T follicular helper cell (primary cell): ENCODE data around the gene APIP.
A peak's percentile ranks its signal among the peaks of the same experiment; 100 is the strongest.

Experiments
- DNase-seq: peaks from one replicate; pipeline ENCODE4 v3.0.0-alpha.2; 2020; ENCODE audit warnings: low read depth
- total RNA-seq, 2 experiments: gene quantifications; one replicate each; lab custom pipeline; 2026; lab: John Stamatoyannopoulos, UW

APIP gene, protein sequence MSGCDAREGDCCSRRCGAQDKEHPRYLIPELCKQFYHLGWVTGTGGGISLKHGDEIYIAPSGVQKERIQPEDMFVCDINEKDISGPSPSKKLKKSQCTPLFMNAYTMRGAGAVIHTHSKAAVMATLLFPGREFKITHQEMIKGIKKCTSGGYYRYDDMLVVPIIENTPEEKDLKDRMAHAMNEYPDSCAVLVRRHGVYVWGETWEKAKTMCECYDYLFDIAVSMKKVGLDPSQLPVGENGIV
- total RNA-seq: 24.1 to 31.6 reads per million in 2 experiments

GRCh38 chr11:34916015-34916842, at the start of gene APIP, which contains the start of gene PDHX:
APIP (minus strand) TSS chr11:34916379; CDS start chr11:34916284, 95 bp downstream.
PDHX (plus strand) TSS chr11:34916618; CDS start chr11:34916656, 38 bp downstream.
- peak; percentile 95 for DNase-seq

DNA sequence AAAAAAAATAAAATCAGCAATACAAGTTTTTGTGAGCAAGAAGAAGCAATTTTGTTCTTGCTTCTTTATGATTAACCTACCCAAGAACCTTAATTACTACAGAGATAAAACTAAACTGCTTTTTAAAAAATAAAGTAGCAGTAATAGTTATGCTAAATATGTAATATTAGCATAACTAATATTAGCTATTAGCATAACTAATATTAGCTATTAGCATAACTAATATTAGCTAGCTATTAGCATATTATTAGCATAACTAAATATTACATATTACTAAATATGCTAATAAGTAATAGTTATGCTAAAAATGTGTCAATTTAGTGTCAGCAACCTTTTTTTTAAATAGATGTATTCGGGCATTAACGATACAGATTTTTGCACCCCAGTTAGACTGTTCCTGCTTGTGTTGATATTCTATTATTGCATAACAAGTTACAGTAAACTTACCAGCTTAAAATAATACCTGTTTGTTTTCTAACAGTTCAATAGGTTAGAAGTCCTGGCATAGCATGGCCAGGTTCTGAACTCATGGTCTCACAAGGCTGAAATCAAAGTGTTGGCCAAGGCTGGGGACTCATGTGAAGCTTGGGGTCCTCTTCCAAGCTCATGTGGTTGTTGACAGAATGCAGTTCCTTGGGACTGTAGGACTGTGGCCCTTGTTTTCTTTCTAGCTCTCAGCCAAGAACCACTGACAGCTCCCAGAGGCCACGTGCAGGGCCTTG, 48.6 kb upstream of the APIP start:
- no peak for DNase-seq

- no peak for DNase-seq
Observed at GRCh38 chr11:34963351-34963750, 47.2 kb upstream of the APIP start.

DNA sequence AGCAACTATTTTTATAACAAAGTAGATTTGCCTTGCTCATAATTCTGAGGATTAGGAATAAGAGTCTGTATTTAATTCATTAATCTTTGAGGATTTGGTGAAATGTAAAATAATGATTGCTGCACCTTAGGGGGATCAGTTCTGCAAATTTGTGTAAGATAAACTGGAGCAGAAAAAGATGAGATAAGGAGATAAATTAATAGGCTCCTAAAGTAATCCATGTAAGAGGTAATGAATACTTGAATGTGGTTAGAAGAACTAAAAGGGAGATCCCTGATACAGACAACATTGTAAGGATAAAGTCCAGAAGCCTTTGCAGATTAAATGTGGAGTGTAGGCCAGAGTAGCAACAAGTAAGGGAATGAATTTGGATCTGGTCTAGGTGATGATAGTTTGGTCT, 45.9 kb upstream of the APIP start:
- DNase-seq: no peak

- no peak for DNase-seq
Observed at GRCh38 chr11:34960277-34960676, 44.1 kb upstream of the APIP start.

GRCh38 chr11:34959770-34960169, 43.6 kb upstream of the APIP start:
- DNase-seq: no peak

GRCh38 chr11:34957606-34958005, 41.4 kb upstream of the APIP start:
- DNase-seq: no peak

- no peak for DNase-seq
Observed at GRCh38 chr11:34957206-34957605, 41.0 kb upstream of the APIP start.

DNA sequence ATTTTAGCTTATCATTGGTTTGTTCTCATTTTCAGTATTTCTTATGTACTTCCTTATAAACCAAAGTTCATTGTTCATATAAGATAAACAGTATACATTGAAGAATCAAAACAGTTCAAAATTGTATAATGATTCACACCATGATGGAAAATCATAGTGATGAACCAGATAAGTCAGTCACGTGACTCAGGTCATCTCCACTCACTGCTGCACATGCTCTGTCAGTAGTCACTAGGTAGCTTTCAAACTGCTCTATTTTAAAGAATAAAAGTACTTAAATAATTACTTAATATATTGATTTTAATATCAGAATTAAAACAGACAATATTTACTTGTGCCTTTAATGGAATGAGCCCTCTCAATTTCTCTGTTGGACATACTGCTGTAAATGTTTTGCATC, 37.8 kb upstream of the APIP start:
- DNase-seq: no peak

DNA sequence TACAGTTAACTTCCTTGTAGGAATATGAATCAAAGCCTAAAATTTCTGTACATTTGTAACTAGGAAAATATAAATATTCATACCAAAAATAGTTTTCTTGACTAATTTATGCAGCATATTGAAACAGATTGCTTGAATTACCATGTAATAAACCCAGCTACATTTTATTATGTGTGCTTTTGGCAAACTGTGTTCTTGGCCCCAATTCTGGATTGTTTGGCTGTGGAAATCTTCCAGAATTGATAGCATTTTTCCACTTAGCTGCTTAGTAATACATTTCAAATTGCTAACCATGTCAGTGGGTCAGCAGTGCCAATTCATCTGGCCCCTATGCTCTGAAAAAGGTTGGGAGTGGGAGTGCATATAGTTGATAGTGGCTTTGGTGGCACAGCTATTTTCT, 32.5 kb upstream of the APIP start:
- no peak for DNase-seq

- DNase-seq: no peak
Observed at GRCh38 chr11:34944692-34945091, 28.5 kb upstream of the APIP start.

GRCh38 chr11:34941688-34942087, 25.5 kb upstream of the APIP start:
- DNase-seq: no peak

DNA sequence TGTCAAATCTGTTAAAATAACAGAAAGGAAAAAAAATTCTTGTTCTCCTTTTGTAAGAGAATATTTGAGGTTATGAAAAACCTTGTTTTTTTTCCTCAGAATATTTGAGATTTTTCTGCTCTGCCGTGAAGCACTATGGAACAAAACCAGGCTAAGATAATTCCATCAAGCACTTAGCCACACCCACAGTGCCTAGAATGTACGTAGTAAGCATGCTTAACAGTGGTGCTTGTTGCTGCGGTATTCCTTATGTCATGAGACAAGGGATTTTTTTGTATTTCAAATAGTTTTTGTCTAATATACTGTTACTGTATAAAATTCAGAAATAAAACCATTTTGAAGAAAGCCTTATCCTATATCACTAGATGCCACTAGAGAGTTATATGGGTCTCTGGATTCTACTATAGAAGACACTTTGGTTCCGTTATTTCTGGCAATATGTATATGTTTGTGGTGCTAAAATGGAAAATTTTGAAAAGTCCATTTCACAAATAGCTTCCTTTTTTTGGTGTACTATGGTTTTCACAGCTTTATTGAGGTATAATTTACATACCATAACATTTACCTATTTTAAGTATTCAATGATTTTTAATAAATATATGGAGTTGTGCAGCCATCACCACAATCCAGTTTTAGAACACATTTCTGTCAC, 24.0 kb upstream of the APIP start:
- no peak for DNase-seq

DNA sequence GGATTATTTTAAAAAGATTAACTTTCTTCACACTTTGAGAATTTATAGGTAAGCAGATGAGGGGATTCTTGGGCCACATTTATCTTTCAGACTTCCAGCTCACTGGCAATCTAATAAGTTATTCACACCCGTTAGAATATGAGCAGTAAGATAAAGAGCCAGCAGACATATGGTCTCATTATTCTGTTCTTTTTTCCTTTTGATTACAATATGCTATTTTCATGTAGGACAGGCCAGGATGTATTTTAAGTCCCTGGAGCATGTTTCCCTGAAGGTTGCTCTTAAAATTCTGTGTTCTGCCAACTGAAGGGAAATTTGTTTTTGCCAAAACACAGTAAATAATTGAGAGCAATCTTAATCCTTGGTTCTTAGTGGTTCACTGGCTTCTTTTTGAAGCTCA, 22.4 kb upstream of the APIP start:
- DNase-seq: no peak

- no peak for DNase-seq
Observed at GRCh38 chr11:34936945-34937629, 20.9 kb upstream of the APIP start.

DNA sequence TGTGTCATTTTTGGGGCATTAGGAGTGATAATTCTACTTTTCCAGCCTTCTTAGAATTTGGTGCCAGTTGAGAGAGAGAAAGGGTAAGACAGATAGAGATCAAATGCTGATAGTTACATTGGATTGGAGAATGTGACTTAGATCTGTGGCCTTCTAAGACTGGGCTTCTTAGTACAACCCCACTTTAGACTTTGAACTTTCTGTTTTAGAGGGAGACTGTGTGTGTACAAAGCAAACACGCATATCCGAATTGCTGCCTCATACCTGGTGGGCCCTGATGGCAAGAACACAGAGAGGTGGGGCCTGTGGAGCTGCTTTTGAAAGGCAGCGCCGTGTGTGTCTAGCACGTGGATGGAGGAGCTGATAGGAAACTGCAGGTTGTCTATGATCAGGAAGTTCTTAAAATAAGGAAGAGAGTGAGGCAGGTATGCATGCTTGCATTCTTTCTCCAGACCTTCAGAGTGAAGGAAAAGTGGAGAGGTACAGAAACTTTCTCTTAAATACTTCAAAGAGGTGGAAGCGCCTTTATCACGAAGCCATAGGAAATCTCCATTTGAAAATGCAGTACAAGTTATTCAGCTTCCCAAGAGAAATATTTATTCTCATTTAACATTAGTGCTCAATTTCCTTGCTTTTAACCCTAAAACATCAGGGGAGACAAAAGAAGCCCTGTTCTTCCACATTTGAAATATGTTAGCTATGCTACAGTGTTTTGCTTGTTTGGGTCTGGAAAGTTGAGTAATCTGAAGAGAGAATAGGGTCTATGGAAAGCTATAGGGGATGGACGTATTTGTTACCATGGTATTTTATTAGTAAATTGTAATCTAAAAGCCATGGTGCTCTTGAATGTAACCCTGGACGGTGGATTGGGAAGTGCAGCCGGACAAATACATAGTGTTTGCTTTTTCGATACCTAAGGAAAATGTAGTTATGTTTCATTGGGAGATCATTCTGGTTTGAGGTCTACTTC, 13.9 kb upstream of the APIP start:
- no peak for DNase-seq

DNA sequence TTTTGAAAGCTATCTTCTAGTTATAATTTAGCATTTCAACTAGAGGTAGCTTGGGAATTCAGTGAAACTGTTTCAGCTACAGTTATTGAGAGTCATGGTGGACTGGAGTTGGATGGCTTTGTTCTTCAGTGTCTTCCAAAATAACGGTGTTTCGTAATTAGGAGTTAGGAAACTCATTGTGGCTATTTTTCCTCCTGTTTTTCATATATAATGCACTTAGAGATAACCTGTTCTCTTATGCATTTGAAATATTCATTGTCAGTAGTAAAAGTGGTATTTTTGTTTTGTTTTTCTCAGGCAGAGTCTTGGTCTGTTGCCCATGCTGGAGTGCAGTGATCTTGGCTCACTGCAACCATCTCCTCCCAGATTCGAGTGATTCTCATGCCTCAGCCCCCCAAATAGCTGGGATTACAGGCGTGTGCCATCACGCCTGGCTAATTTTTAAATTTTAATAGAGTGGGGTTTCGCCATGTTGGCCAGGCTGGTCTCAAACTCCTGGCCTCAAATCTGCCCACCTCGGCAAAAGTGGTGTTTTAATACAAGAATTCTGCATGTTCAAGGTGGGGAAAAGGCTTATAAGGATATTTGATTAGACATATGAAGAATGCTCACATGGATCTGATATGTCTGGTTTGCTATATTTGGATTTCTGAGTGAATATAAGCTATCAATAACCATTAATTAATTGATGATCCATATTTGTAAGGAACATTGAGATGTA, 12.9 kb upstream of the APIP start:
- DNase-seq: no peak

GRCh38 chr11:34928268-34928959, 12.2 kb upstream of the APIP start:
- DNase-seq: no peak

GRCh38 chr11:34926831-34927132, 10.6 kb upstream of the APIP start:
- no peak for DNase-seq
